ENCODE measurements around the gene CTNNA1. TPM values are rescaled to one million over a fixed set of nuclear protein-coding genes. Genes with fewer than 3 reads are reported as not detected.

CTNNA1 gene
- total and polyA plus RNA-seq, 2 of the 8 experiments (the other 6 are each of a cell fraction or from before 2014, with no cell fraction given), result 115 to 349 TPM

GRCh38 chr5:138870611-138871010, 117.4 kb downstream of the CTNNA1 start:
- H3K9me3 ChIP-seq (ENCODE audit: insufficient read depth in 2 of 2, low read depth in 1 of 2, low read length in 1 of 2), result no peaks in the 10 kb centered on the region
- H2BK12ac ChIP-seq (ENCODE audit: low read depth, low read length), result no peak overlapping the region
- H3K23ac ChIP-seq (ENCODE audit: insufficient read length), result no peak overlapping the region
- no peak for FAIRE-seq
- no peaks in the 10 kb centered on the region for H3K23me2 ChIP-seq (ENCODE audit: low read depth, low read length)
- H3K4me2 ChIP-seq (ENCODE audit: insufficient read depth in 1 of 2, low read depth in 2 of 2, low read length in 2 of 2), result peak overlapping the region in 1 of 2 experiments; percentile 15; a peak in 1 of 4 replicates
- H3K79me1 ChIP-seq (ENCODE audit: low read depth, low read length), result no peaks in the 10 kb centered on the region; the same call in 1 of the 2 replicates
- no peak overlapping the region for H3K27ac ChIP-seq (ENCODE audit: low read depth, low read length)
- peak overlapping the region; percentile 82 for H2BK120ac ChIP-seq (replicated peaks; ENCODE audit: low read depth, low read length)
- no peak overlapping the region; a peak in 1 of 7 replicates for H3K9ac ChIP-seq (replicated peaks in 1 of 4; ENCODE audit: extremely low read depth in 1 of 4, low read depth in 3 of 4, low read length in 3 of 4)
- H3K18ac ChIP-seq (ENCODE audit: extremely low read depth, low read length), result 0 out of 2 replicates have a peak overlapping the region, but pooled peaks have one; percentile 56
- H3K27me3 ChIP-seq (replicated peaks in 1 of 4; ENCODE audit: control insufficient read depth in 3 of 4, extremely low read depth in 1 of 4, insufficient read depth in 3 of 4, low read length in 3 of 4), result no peaks in the 10 kb centered on the region
- H4K5ac ChIP-seq (ENCODE audit: insufficient read length, low read depth, low read length), result peak overlapping the region; percentile 55
- H2BK20ac ChIP-seq (ENCODE audit: low read length), result no peak overlapping the region
- H3K36me3 ChIP-seq (ENCODE audit: control insufficient read depth in 2 of 4, insufficient read depth in 4 of 4, low read length in 3 of 4), result no peaks in the 10 kb centered on the region
- peak overlapping the region; percentile 88 for H4K91ac ChIP-seq (replicated peaks; ENCODE audit: insufficient read length, low read length)
- ChIA-PET POLR2A (ENCODE audit: partially characterized antibody) (interaction anchor here (0.9 to 2.0 kb wide), 3 partner anchors 10 to 218 kb away, joined by 3 to 4 read pairs (median 4); no protein-coding TSS in a partner anchor), CTCF (ENCODE audit: partially characterized antibody) (interaction anchor here (0.6 to 2.6 kb wide), 7 partner anchors 45 to 104 kb away, joined by 3 to 13 read pairs (median 4); no protein-coding TSS in a partner anchor)
- no peak overlapping the region for H3K56ac ChIP-seq (replicated peaks; ENCODE audit: insufficient read length, low read depth, low read length)
- peaks cover 0 to 71% of the 10 kb centered on the region in 2 experiments for H3K79me2 ChIP-seq (ENCODE audit: control insufficient read depth in 1 of 2, insufficient read depth in 2 of 2, low read length in 2 of 2)
- no peaks in the 10 kb centered on the region for H4K20me1 ChIP-seq (replicated peaks in 1 of 2; ENCODE audit: control insufficient read depth in 1 of 2, insufficient read depth in 2 of 2, low read length in 2 of 2)
- no peak overlapping the region for H3K4ac ChIP-seq (replicated peaks; ENCODE audit: insufficient read length, low read depth, low read length)
- WGBS, 2 experiments (ENCODE audit: extremely low coverage in 1 of 2, insufficient coverage in 1 of 2, insufficient read length in 1 of 2, insufficient replicate concordance in 2 of 2, low coverage in 1 of 2, low lambda C conversion rate in 2 of 2, missing lambda C conversion rate in 1 of 2), result 55% methylated on average over 3 of the region's 3 CpGs; no CpG with 5 or more reads in 1 of the 2 experiments
- H4K8ac ChIP-seq (ENCODE audit: extremely low read depth, insufficient read depth, low read length), result no peak overlapping the region
- H3K4me1 ChIP-seq (replicated peaks in 1 of 4; ENCODE audit: control insufficient read depth in 3 of 4, insufficient read depth in 4 of 4, low read length in 3 of 4), result peaks cover 3 to 27% (median 20%) of the 10 kb centered on the region in 4 experiments; a peak in 5 of 7 replicates
- no peak overlapping the region for H3K14ac ChIP-seq (ENCODE audit: insufficient read length)
- no peak overlapping the region for H2AFZ ChIP-seq (ENCODE audit: low read length)
- H2AK5ac ChIP-seq (ENCODE audit: low read depth, low read length), result no peak overlapping the region
- H2BK15ac ChIP-seq (ENCODE audit: low read length), result no peak overlapping the region
- H3K4me3 ChIP-seq (ENCODE audit: extremely low read depth in 1 of 4, insufficient read depth in 2 of 4, low read depth in 3 of 4, low read length in 4 of 4), result no peak overlapping the region
- DNase-seq (ENCODE audit: low read depth in 1 of 2, low spot score in 2 of 2), result no peak
- 0 out of 2 replicates have a peak overlapping the region, but pooled peaks have one; percentile 30 for H2BK5ac ChIP-seq (ENCODE audit: low read depth, low read length)
- no peak for TF ChIP-seq CREB1 (IDR thresholded peaks at IDR 0.05)
- TF ChIP-seq CTCF (IDR thresholded peaks at IDR 0.05; ENCODE audit: control extremely low read depth in 1 of 3, insufficient read depth in 1 of 3, low read depth in 1 of 3, low read length in 3 of 3), result no peak
- no peak for TF ChIP-seq ASH2L (IDR thresholded peaks at IDR 0.05; ENCODE audit: low read length)
- no peak for TF ChIP-seq TEAD4 (IDR thresholded peaks at IDR 0.05; ENCODE audit: low read depth, low read length)
- no peak for TF ChIP-seq CBX5 (IDR thresholded peaks at IDR 0.05; ENCODE audit: low read depth, low read length)
- TF ChIP-seq YY1 (IDR thresholded peaks at IDR 0.05; ENCODE audit: low read depth, low read length), result no peak
- no peak for TF ChIP-seq POU5F1 (IDR thresholded peaks at IDR 0.05; ENCODE audit: low read depth, low read length)
- TF ChIP-seq EGR1 (IDR thresholded peaks at IDR 0.05; ENCODE audit: borderline replicate concordance, low read depth, low read length), result no peak
- TF ChIP-seq TBP (IDR thresholded peaks at IDR 0.05; ENCODE audit: low read depth, low read length), result no peak
- no peak for TF ChIP-seq SIRT6 (IDR thresholded peaks at IDR 0.05; ENCODE audit: low read length)
- no peak for TF ChIP-seq RBBP5 (IDR thresholded peaks at IDR 0.05; ENCODE audit: borderline replicate concordance, low read depth, low read length)
- TF ChIP-seq EP300 (IDR thresholded peaks at IDR 0.05; ENCODE audit: borderline replicate concordance in 1 of 2, low read depth in 2 of 2, low read length in 2 of 2), result no peak
